Liver (tissue), 3 donors: ENCODE data around the gene ZNF775.

Experiments used
- GABPA ChIP-seq, 2 donors: IDR thresholded peaks in 1 of 2; conservative IDR thresholded peaks in 1 of 2; 2 replicates each; pipeline ENCODE4 v1.6.1; 2016; ENCODE audit warnings: antibody characterized with exemption in 2 of 2, mild to moderate bottlenecking in 1 of 2, moderate library complexity in 1 of 2
- RAD21 ChIP-seq, 2 donors: IDR thresholded peaks; 2 replicates each; pipeline ENCODE4 v1.6.1; 2016; ENCODE audit warnings: antibody characterized with exemption in 2 of 2, mild to moderate bottlenecking in 2 of 2
- SP1 ChIP-seq: IDR thresholded peaks from 2 replicates; pipeline ENCODE4 v1.6.1; 2018; ENCODE audit warnings: antibody characterized with exemption, mild to moderate bottlenecking
- TAF1 ChIP-seq: conservative IDR thresholded peaks from 2 replicates; pipeline ENCODE4 v1.6.1; 2016; ENCODE audit warnings: antibody characterized with exemption, mild to moderate bottlenecking
- TF ChIP-seq, protein P1 (sequence below): fragments of 150-350 bp; IDR thresholded peaks from 2 replicates; pipeline ENCODE4 v1.5.1; 2017; ENCODE audit warnings: improper control_type of control experiment, low read depth, low read length; ENCODE audit not compliant: missing input control
- donor health status: healthy.
- donor health status: healthy.

DNA sequence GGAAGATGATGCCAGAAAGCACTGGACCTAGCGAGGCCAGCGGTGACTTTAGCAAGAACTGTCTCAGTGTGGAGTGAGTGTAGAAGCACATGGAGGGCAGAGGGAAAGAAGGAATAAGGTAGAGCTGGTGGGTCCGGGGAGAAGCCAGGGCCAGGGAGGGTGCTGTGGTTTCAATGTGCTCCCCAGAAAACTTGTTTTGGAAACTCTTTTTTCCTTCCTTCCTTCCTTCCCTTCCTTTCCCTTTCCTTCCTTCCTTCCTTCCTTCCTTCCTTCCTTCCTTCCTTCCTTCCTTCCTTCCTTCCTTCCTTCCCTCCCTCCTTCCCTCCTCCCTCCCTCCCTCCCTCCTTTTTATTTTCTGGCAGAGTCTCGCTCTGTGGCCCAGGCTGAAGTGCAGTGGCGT is 32.2 kb upstream of the ZNF775 start:
- TF ChIP-seq, protein P1, sequence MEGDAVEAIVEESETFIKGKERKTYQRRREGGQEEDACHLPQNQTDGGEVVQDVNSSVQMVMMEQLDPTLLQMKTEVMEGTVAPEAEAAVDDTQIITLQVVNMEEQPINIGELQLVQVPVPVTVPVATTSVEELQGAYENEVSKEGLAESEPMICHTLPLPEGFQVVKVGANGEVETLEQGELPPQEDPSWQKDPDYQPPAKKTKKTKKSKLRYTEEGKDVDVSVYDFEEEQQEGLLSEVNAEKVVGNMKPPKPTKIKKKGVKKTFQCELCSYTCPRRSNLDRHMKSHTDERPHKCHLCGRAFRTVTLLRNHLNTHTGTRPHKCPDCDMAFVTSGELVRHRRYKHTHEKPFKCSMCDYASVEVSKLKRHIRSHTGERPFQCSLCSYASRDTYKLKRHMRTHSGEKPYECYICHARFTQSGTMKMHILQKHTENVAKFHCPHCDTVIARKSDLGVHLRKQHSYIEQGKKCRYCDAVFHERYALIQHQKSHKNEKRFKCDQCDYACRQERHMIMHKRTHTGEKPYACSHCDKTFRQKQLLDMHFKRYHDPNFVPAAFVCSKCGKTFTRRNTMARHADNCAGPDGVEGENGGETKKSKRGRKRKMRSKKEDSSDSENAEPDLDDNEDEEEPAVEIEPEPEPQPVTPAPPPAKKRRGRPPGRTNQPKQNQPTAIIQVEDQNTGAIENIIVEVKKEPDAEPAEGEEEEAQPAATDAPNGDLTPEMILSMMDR: no peak
- TF ChIP-seq GABPA (IDR thresholded peaks at IDR 0.05 in 1 of 2, conservative IDR thresholded peaks at IDR 0.05 in 1 of 2) (no peak), RAD21 (IDR thresholded peaks at IDR 0.05) (no peak), TAF1 (no peak), SP1 (no peak)
